ENCODE results near the gene ELMO1. TPM values are rescaled to one million over a fixed set of nuclear protein-coding genes. Genes with fewer than 3 reads are reported as not detected.

Gene ELMO1
- total RNA-seq, 4 donors from 2014 or later, result 24.6 to 120 (median 71.9) TPM

- no peaks in the 10 kb centered on the region for H3K27me3 ChIP-seq
- H3K4me1 ChIP-seq, result peaks cover 0 to 26% (median 6%) of the 10 kb centered on the region in 4 donors
- 63 to 76% methylated on average over 3 of the region's 3 CpGs for WGBS, 2 donors (ENCODE audit: low coverage in 1 of 2)
- no peak overlapping the region for H3K4me3 ChIP-seq
- H3K36me3 ChIP-seq, result no peaks in the 10 kb centered on the region
- no peak for DNase-seq
- H3K9me3 ChIP-seq, result no peaks in the 10 kb centered on the region
- TF ChIP-seq POLR2A (IDR thresholded peaks at IDR 0.05), result no peak
- no peak for TF ChIP-seq EP300 (IDR thresholded peaks at IDR 0.05; ENCODE audit: low read depth)
- no peak for TF ChIP-seq CTCF (IDR thresholded peaks at IDR 0.05)
- TF ChIP-seq POLR2AphosphoS5 (IDR thresholded peaks at IDR 0.05), result no peak
- in situ Hi-C loops (cut with MboI; ENCODE audit: low pct_ligation_motif_present in 1 of 4, low pct_unique_long_range_greater_than_20kb in 1 of 4, low sequenced_read_pairs in 3 of 4), result no loop called here
- H3K27ac ChIP-seq, result no peak overlapping the region
- intact Hi-C loops (cut with DNase I; ENCODE audit: low total_unique reads), result no loop called here
These were observed 159.3 kb downstream of the ELMO1 start for GRCh38 chr7:37289367-37289766.

- intact Hi-C loops (cut with DNase I; ENCODE audit: low total_unique reads) (no loop called here), in situ Hi-C loops (cut with MboI; ENCODE audit: low pct_ligation_motif_present in 1 of 4, low pct_unique_long_range_greater_than_20kb in 1 of 4, low sequenced_read_pairs in 3 of 4) (no loop called here)
- Histone ChIP-seq H3K9me3 (no peaks in the 10 kb centered on the region), H3K36me3 (no peaks in the 10 kb centered on the region), H3K4me1 (peaks cover 0 to 29% (median 6%) of the 10 kb centered on the region in 4 donors), H3K27ac (peak overlapping the region in 2 of 4 donors; percentile 15 to 17), H3K27me3 (no peaks in the 10 kb centered on the region), H3K4me3 (no peak overlapping the region)
- no peak for TF ChIP-seq POLR2A (IDR thresholded peaks at IDR 0.05)
- no peak for TF ChIP-seq CTCF (IDR thresholded peaks at IDR 0.05)
- no peak for TF ChIP-seq POLR2AphosphoS5 (IDR thresholded peaks at IDR 0.05)
- TF ChIP-seq EP300 (IDR thresholded peaks at IDR 0.05; ENCODE audit: low read depth), result no peak
- DNase-seq, result no peak
- 30 to 52% methylated on average over 5 of the region's 5 CpGs for WGBS, 2 donors (ENCODE audit: low coverage in 1 of 2)
These were observed 161.4 kb downstream of the ELMO1 start for GRCh38 chr7:37287131-37287855.

- in situ Hi-C loops (cut with MboI; ENCODE audit: low pct_ligation_motif_present in 1 of 4, low pct_unique_long_range_greater_than_20kb in 1 of 4, low sequenced_read_pairs in 3 of 4), result no loop called here
These were observed 162.2 kb downstream of the ELMO1 start for GRCh38 chr7:37286454-37286832.

More at GRCh38 chr7:37286454-37286832, 162.2 kb downstream of the ELMO1 start:
- no peak for DNase-seq
- 52 to 90% methylated on average over 1 to 2 of the region's 2 CpGs for WGBS, 2 donors (ENCODE audit: low coverage in 1 of 2)
- Histone ChIP-seq H3K27ac (peak overlapping the region in 2 of 4 donors; percentile 15 to 17), H3K27me3 (no peaks in the 10 kb centered on the region), H3K36me3 (no peaks in the 10 kb centered on the region), H3K9me3 (no peaks in the 10 kb centered on the region), H3K4me3 (no peak overlapping the region), H3K4me1 (peaks cover 0 to 29% (median 6%) of the 10 kb centered on the region in 4 donors)
- TF ChIP-seq POLR2A (IDR thresholded peaks at IDR 0.05), result no peak
- no peak for TF ChIP-seq EP300 (IDR thresholded peaks at IDR 0.05; ENCODE audit: low read depth)
- TF ChIP-seq POLR2AphosphoS5 (IDR thresholded peaks at IDR 0.05), result no peak
- TF ChIP-seq CTCF (IDR thresholded peaks at IDR 0.05), result no peak
- intact Hi-C loops (cut with DNase I; ENCODE audit: low total_unique reads), result no loop called here

Measured in transverse colon (tissue), 4 donors.